ENCODE data around the gene C20orf204. TPM values are rescaled to one million over a fixed set of nuclear protein-coding genes. Genes with fewer than 3 reads are reported as not detected.

Gene C20orf204
- total and polyA plus RNA-seq, 2 of the 4 experiments (the other 2 are of a cell fraction), result 0.09 to 0.18 TPM

GRCh38 chr20:64029293-64030117, 6.5 kb upstream of the C20orf204 start:
- H3K27ac ChIP-seq (ENCODE audit: insufficient read depth, low read length), result no peak overlapping the region
- no peak overlapping the region for H3K4me3 ChIP-seq (ENCODE audit: insufficient read depth, low read depth, low read length)
- H2BK5ac ChIP-seq (ENCODE audit: low read depth, low read length, poor library complexity, severe bottlenecking), result no peak overlapping the region
- no peak overlapping the region for H3K23ac ChIP-seq (ENCODE audit: low read depth, low read length)
- no peak overlapping the region for H2BK15ac ChIP-seq (ENCODE audit: low read depth, low read length)
- ChIA-PET POLR2A (ENCODE audit: unreplicated experiment) (no interaction called here), CTCF (no interaction called here)
- no peak overlapping the region for H2AFZ ChIP-seq (replicated peaks; ENCODE audit: low read length, poor library complexity)
- no peak overlapping the region for H2AK5ac ChIP-seq (ENCODE audit: low read depth, low read length)
- no peak overlapping the region for H4K8ac ChIP-seq (ENCODE audit: low read depth in 2 of 2, low read length in 2 of 2)
- no peaks in the 10 kb centered on the region for H3K27me3 ChIP-seq (ENCODE audit: control insufficient read depth, insufficient read depth, low read length)
- no peaks in the 10 kb centered on the region for H3K4me1 ChIP-seq (ENCODE audit: control insufficient read depth, insufficient read depth, low read length)
- dilution Hi-C loops (cut with HindIII; ENCODE audit: low sequenced_read_pairs, unreplicated experiment) (no loop called here), intact Hi-C loops (cut with micrococcal nuclease) (no loop called here), in situ Hi-C loops (cut with MboI; ENCODE audit: low sequenced_read_pairs) (no loop called here)
- ATAC-seq (ENCODE audit: low read depth) (no peak), DNase-seq (no peak)
- no peak overlapping the region for H2BK120ac ChIP-seq (ENCODE audit: low read depth, low read length)
- H3K4me2 ChIP-seq (ENCODE audit: low read depth, low read length), result no peak overlapping the region
- H3K9me3 ChIP-seq (ENCODE audit: control insufficient read depth, insufficient read depth, low read length), result no peaks in the 10 kb centered on the region
- H3K36me3 ChIP-seq (ENCODE audit: control insufficient read depth, insufficient read depth, low read length), result peaks cover 71% of the 10 kb centered on the region
- H4K91ac ChIP-seq (ENCODE audit: insufficient read depth, low read depth, low read length), result no peak overlapping the region
- BruUV-seq (replicated peaks), result no TSS peak
- no peaks in the 10 kb centered on the region for H3K9me1 ChIP-seq (ENCODE audit: insufficient read depth, low read length)
- no peak overlapping the region for H3K4ac ChIP-seq (ENCODE audit: low read depth, low read length)
- H4K20me1 ChIP-seq (ENCODE audit: insufficient read depth, low read length), result peaks cover under 1% of the 10 kb centered on the region; the same call in 1 of the 2 replicates
- no peak overlapping the region for H2AK9ac ChIP-seq (replicated peaks; ENCODE audit: low read depth, low read length, poor library complexity)
- no peak overlapping the region for H3K14ac ChIP-seq (replicated peaks; ENCODE audit: low read depth, low read length)
- H2BK20ac ChIP-seq (ENCODE audit: low read depth, low read length), result no peak overlapping the region
- H3K79me1 ChIP-seq (ENCODE audit: low read depth in 1 of 2, low read length in 2 of 2), result no peaks in the 10 kb centered on the region; a peak in 1 of 4 replicates
- no peak overlapping the region for H3K18ac ChIP-seq (ENCODE audit: low read depth, low read length)
- no peak overlapping the region for H4K5ac ChIP-seq (ENCODE audit: low read depth, low read length)
- no peak overlapping the region for H3K9ac ChIP-seq (ENCODE audit: low read depth, low read length)
- no peak overlapping the region for H3K56ac ChIP-seq (ENCODE audit: extremely low read depth, insufficient read depth, low read length)
- WGBS, 2 experiments (ENCODE audit: extremely low coverage in 2 of 2, insufficient read length in 1 of 2), result 95% methylated on average over 33 of the region's 38 CpGs; no CpG with 5 or more reads in 1 of the 2 experiments
- no peak for TF ChIP-seq SMC3 (IDR thresholded peaks at IDR 0.05; ENCODE audit: low read depth, low read length)
- TF ChIP-seq MAZ (IDR thresholded peaks at IDR 0.05; ENCODE audit: borderline replicate concordance, low read depth, low read length), result no peak
- no peak for TF ChIP-seq CHD1 (IDR thresholded peaks at IDR 0.05; ENCODE audit: low read depth, low read length)
- TF ChIP-seq CEBPB (IDR thresholded peaks at IDR 0.05; ENCODE audit: low read depth, low read length), result no peak
- no peak for TF ChIP-seq FOS (IDR thresholded peaks at IDR 0.05; ENCODE audit: low read depth, low read length)
- TF ChIP-seq, protein P1, sequence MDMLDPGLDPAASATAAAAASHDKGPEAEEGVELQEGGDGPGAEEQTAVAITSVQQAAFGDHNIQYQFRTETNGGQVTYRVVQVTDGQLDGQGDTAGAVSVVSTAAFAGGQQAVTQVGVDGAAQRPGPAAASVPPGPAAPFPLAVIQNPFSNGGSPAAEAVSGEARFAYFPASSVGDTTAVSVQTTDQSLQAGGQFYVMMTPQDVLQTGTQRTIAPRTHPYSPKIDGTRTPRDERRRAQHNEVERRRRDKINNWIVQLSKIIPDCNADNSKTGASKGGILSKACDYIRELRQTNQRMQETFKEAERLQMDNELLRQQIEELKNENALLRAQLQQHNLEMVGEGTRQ (IDR thresholded peaks at IDR 0.05; ENCODE audit: low read depth, low read length), result no peak
- no peak for TF ChIP-seq RAD21 (IDR thresholded peaks at IDR 0.05; ENCODE audit: low read length)
- no peak for TF ChIP-seq POLR2A (IDR thresholded peaks at IDR 0.05; ENCODE audit: low read depth, low read length)
- no peak for TF ChIP-seq CTCF (conservative IDR thresholded peaks at IDR 0.05; ENCODE audit: low read depth, low read length)
- TF ChIP-seq RFX5 (IDR thresholded peaks at IDR 0.05; ENCODE audit: low read depth, low read length), result no peak
- no peak for TF ChIP-seq MAFK (IDR thresholded peaks at IDR 0.05; ENCODE audit: low read depth, low read length)
- TF ChIP-seq, protein P2, sequence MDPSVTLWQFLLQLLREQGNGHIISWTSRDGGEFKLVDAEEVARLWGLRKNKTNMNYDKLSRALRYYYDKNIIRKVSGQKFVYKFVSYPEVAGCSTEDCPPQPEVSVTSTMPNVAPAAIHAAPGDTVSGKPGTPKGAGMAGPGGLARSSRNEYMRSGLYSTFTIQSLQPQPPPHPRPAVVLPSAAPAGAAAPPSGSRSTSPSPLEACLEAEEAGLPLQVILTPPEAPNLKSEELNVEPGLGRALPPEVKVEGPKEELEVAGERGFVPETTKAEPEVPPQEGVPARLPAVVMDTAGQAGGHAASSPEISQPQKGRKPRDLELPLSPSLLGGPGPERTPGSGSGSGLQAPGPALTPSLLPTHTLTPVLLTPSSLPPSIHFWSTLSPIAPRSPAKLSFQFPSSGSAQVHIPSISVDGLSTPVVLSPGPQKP (IDR thresholded peaks at IDR 0.05; ENCODE audit: borderline replicate concordance, low read depth, low read length), result no peak
- no peak for TF ChIP-seq RCOR1 (IDR thresholded peaks at IDR 0.05; ENCODE audit: insufficient replicate concordance, low read length)
- no peak for TF ChIP-seq BHLHE40 (IDR thresholded peaks at IDR 0.05; ENCODE audit: low read depth, low read length)
- TF ChIP-seq MXI1 (IDR thresholded peaks at IDR 0.05; ENCODE audit: borderline replicate concordance, low read depth, low read length), result no peak

Data from IMR-90 (cell line).